Epithelial cell of proximal tubule (primary cell): ENCODE results near the gene APP. TPM values are rescaled to one million over a fixed set of nuclear protein-coding genes. Genes with fewer than 3 reads are reported as not detected.
A peak's percentile ranks its signal among the peaks of the same experiment; 100 is the strongest.

ENCODE experiments used
- DNase-seq: peaks from one replicate; pipeline ENCODE4 v3.0.0-alpha.2; 2011; ENCODE audit warnings: low read depth
- H3K4me3 ChIP-seq: 2 replicates; pipeline ENCODE4 v1.5.1; 2011; ENCODE audit warnings: low read depth, mild to moderate bottlenecking, low read length
- CTCF ChIP-seq: conservative IDR thresholded peaks from 2 replicates; pipeline ENCODE4 v1.5.1; 2012; ENCODE audit warnings: low read depth, mild to moderate bottlenecking, low read length
- total RNA-seq: library from RNA; depleted of rRNA; stranded (reverse); fragments of >200 nt; gene quantifications from 2 replicates; pipeline ENCODE4 v1.2.3, GENCODE V29; 2015

The APP gene
- total RNA-seq, 1 donor from 2014 or later = 510 TPM

- no peak overlapping the region for H3K4me3 ChIP-seq
- no peak for TF ChIP-seq CTCF
- no peak for DNase-seq
Observed at GRCh38 chr21:25891596-25891995, 279.0 kb downstream of the APP start.

GRCh38 chr21:25890001-25890400 lies 280.6 kb downstream of the APP start:
- no peak for DNase-seq
- no peak for TF ChIP-seq CTCF
- no peak overlapping the region for H3K4me3 ChIP-seq

GRCh38 chr21:25888711-25889110 lies 281.9 kb downstream of the APP start:
- DNase-seq = no peak
- no peak for TF ChIP-seq CTCF
- no peak overlapping the region for H3K4me3 ChIP-seq

- no peak overlapping the region for H3K4me3 ChIP-seq
- TF ChIP-seq CTCF = no peak
- peak; percentile 88 for DNase-seq
Observed at GRCh38 chr21:25887646-25888306, 282.8 kb downstream of the APP start.

- TF ChIP-seq CTCF = peak; percentile 37
- DNase-seq = no peak
- no peak overlapping the region for H3K4me3 ChIP-seq
Observed at GRCh38 chr21:25887166-25887565, 283.4 kb downstream of the APP start.

- TF ChIP-seq CTCF = no peak
- no peak for DNase-seq
Observed at GRCh38 chr21:25885880-25886279, 284.7 kb downstream of the APP start.

GRCh38 chr21:25885405-25885804 lies 285.2 kb downstream of the APP start:
- TF ChIP-seq CTCF = no peak

More at GRCh38 chr21:25885880-25886279, 284.7 kb downstream of the APP start:
- H3K4me3 ChIP-seq = no peak overlapping the region

More at GRCh38 chr21:25885405-25885804, 285.2 kb downstream of the APP start:
- no peak for DNase-seq
- H3K4me3 ChIP-seq = no peak overlapping the region
